ENCODE data around the gene CFAP61. TPM values are rescaled to one million over a fixed set of nuclear protein-coding genes. Genes with fewer than 3 reads are reported as not detected.

The CFAP61 gene
- polyA plus RNA-seq, 1 of the 3 experiments (the other 2 are of a cell fraction) = 0.26 TPM

DNA sequence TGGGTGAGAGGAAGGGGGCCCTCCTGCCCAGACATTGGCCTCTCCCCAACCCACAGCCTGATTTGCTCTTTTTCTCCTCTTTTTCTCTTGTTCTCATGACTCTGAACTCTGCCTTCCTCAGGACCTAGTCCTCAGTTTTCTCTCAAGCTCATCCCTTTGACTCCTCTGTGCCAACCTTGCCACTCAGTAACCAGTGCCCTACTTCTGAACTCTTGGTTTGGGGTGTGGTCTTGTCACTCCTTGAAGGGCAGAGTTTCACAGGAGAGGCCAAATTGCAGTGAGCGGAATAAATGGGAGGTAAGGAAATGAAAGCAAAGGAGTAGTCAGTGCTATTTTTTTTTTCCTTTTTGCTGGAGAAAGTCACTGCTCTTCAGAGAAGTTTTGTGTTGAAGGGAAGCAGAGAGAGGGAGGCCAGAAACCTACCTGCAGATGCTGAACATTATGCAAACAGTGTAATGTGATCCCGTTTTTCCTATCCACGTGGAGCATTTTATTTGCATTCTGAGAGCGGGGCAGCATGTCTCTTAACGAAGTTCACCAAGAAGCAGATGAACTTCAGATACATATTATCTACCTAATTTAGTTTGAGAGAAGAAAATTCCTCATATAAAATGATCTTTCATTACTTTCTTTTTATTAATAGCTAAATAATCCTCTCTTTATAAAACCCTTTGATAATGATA is 26.9 kb downstream of the CFAP61 start:
- no peaks in the 10 kb centered on the region for H4K20me1 ChIP-seq (ENCODE audit: insufficient read depth)
- H3K27me3 ChIP-seq (ENCODE audit: insufficient read depth) = peaks cover 4% of the 10 kb centered on the region; the same call in 1 of the 2 replicates
- no peak overlapping the region for H3K27ac ChIP-seq (ENCODE audit: low read depth in 2 of 2, low read length in 1 of 2)
- H3K4me2 ChIP-seq = no peak overlapping the region
- H3F3A ChIP-seq (replicated peaks; ENCODE audit: insufficient read depth) = no peaks in the 10 kb centered on the region
- H3K9ac ChIP-seq = no peak overlapping the region
- DNase-seq = no peak
- ChIA-PET POLR2A (no interaction called here), CTCF (interaction anchor here (2.9 kb wide), 1 partner anchor 158 kb away, joined by 11 read pairs; no protein-coding TSS in a partner anchor)
- H3K4me3 ChIP-seq (ENCODE audit: low read depth in 2 of 2, low read length in 1 of 2) = no peak overlapping the region
- TF ChIP-seq IRF3 (IDR thresholded peaks at IDR 0.05; ENCODE audit: low read depth, low read length) (no peak), FOSL2 (IDR thresholded peaks at IDR 0.05; ENCODE audit: borderline replicate concordance, low read depth) (no peak), EP300 (IDR thresholded peaks at IDR 0.05; ENCODE audit: borderline replicate concordance in 1 of 2, low read depth in 1 of 2, low read length in 1 of 2) (no peak), MXI1 (IDR thresholded peaks at IDR 0.05; ENCODE audit: low read depth, low read length) (no peak), TAF1 (IDR thresholded peaks at IDR 0.05; ENCODE audit: borderline replicate concordance, low read depth, low read length) (no peak), EZH2phosphoT487 (IDR thresholded peaks at IDR 0.05; ENCODE audit: borderline replicate concordance, low read depth) (no peak), TEAD4 (IDR thresholded peaks at IDR 0.05; ENCODE audit: borderline replicate concordance, insufficient read depth) (no peak), CTCF (IDR thresholded peaks at IDR 0.05) (no peak), TCF12 (IDR thresholded peaks at IDR 0.05) (no peak), MEF2A (IDR thresholded peaks at IDR 0.05; ENCODE audit: borderline replicate concordance, low read depth) (no peak)
- TF ChIP-seq, protein P1, sequence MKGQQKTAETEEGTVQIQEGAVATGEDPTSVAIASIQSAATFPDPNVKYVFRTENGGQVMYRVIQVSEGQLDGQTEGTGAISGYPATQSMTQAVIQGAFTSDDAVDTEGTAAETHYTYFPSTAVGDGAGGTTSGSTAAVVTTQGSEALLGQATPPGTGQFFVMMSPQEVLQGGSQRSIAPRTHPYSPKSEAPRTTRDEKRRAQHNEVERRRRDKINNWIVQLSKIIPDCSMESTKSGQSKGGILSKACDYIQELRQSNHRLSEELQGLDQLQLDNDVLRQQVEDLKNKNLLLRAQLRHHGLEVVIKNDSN (IDR thresholded peaks at IDR 0.05; ENCODE audit: borderline replicate concordance, low read depth) = no peak
- H3K79me2 ChIP-seq (ENCODE audit: insufficient read depth) = no peaks in the 10 kb centered on the region
- H3K9me3 ChIP-seq = no peaks in the 10 kb centered on the region
- H3K4me1 ChIP-seq (ENCODE audit: control insufficient read depth in 1 of 2, insufficient read depth in 2 of 2, low read depth in 1 of 2, low read length in 1 of 2) = no peaks in the 10 kb centered on the region; a peak in 2 of 4 replicates
- H3K36me3 ChIP-seq (replicated peaks in 1 of 2; ENCODE audit: control insufficient read depth in 1 of 2, insufficient read depth in 2 of 2, low read length in 1 of 2) = no peaks in the 10 kb centered on the region
- H3K9me2 ChIP-seq = no peaks in the 10 kb centered on the region
- no peak overlapping the region for H2AFZ ChIP-seq (ENCODE audit: low read depth)
- 52% methylated on average over 5 of the region's 5 CpGs for WGBS (ENCODE audit: low lambda C conversion rate)

DNA sequence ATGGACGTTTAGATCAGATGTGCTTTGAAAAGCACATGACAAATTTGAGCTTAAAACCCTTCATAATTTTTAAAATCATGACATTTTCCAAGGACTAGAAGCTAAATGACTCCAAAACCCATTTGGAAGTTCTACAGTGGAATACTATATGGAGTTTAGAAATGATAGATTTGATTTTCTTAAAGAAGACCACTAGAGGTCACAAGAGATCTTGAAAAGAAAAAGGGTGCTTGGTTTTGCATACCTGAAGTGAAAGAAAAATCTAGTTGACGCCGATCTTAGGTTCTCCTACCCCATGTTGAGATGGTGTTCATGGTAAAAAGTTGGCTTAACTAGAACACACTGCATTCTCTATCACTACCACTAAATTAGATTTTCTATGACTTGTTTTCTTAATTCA is 31.5 kb downstream of the CFAP61 start:
- Histone ChIP-seq H3F3A (replicated peaks; ENCODE audit: insufficient read depth) (no peaks in the 10 kb centered on the region), H3K9me3 (no peaks in the 10 kb centered on the region), H3K9ac (no peak overlapping the region), H3K27ac (ENCODE audit: low read depth in 2 of 2, low read length in 1 of 2) (no peak overlapping the region), H4K20me1 (ENCODE audit: insufficient read depth) (no peaks in the 10 kb centered on the region), H2AFZ (ENCODE audit: low read depth) (no peak overlapping the region), H3K4me3 (ENCODE audit: low read depth in 2 of 2, low read length in 1 of 2) (no peak overlapping the region), H3K4me2 (no peak overlapping the region), H3K9me2 (no peaks in the 10 kb centered on the region), H3K4me1 (ENCODE audit: control insufficient read depth in 1 of 2, insufficient read depth in 2 of 2, low read depth in 1 of 2, low read length in 1 of 2) (no peaks in the 10 kb centered on the region; a peak in 2 of 4 replicates), H3K79me2 (ENCODE audit: insufficient read depth) (no peaks in the 10 kb centered on the region), H3K27me3 (ENCODE audit: insufficient read depth) (peaks cover 4% of the 10 kb centered on the region; the same call in 1 of the 2 replicates), H3K36me3 (replicated peaks in 1 of 2; ENCODE audit: control insufficient read depth in 1 of 2, insufficient read depth in 2 of 2, low read length in 1 of 2) (no peaks in the 10 kb centered on the region)
- TF ChIP-seq TEAD4 (IDR thresholded peaks at IDR 0.05; ENCODE audit: borderline replicate concordance, insufficient read depth) (no peak), SMC3 (IDR thresholded peaks at IDR 0.05; ENCODE audit: low read depth, low read length) (peak; percentile 61), CTCF (IDR thresholded peaks at IDR 0.05) (peak; percentile 69), RAD21 (IDR thresholded peaks at IDR 0.05; ENCODE audit: low read length) (peak; percentile 84), IRF3 (IDR thresholded peaks at IDR 0.05; ENCODE audit: low read depth, low read length) (no peak), GATA2 (CRISPR knock-in tag; IDR thresholded peaks at IDR 0.05) (no peak)
- peak; percentile 31 for DNase-seq
- under 1% methylated on average over 3 of the region's 3 CpGs for WGBS (ENCODE audit: low lambda C conversion rate)
- CTCF ChIA-PET = interaction anchor here (0.6 to 4.3 kb wide), 36 partner anchors 8 to 515 kb away, joined by 3 to 77 read pairs (median 4); no protein-coding TSS in a partner anchor
- POLR2A ChIA-PET = no interaction called here
